BJ (cell line): Measurements from ENCODE around the gene MVK. TPM values are rescaled to one million over a fixed set of nuclear protein-coding genes. Genes with fewer than 3 reads are reported as not detected.

Experiments
- CTCF ChIA-PET: fragments of 350-600 bp; formaldehyde crosslinking; extraction: SDS; loops from one replicate; lab custom pipeline; 2021; ENCODE audit warnings: antibody characterized with exemption, inconsistent platforms; lab: Yijun Ruan, JAX
- POLR2A ChIA-PET: fragments of 300-600 bp; sonication (Branson Sonifier 250); formaldehyde crosslinking; extraction: SDS; loops from one replicate; lab custom pipeline; 2021; ENCODE audit warnings: antibody characterized with exemption; lab: Charles Lee
- DNase-seq: peaks from one replicate; pipeline ENCODE4 v3.0.0-alpha.2; 2011; ENCODE audit warnings: low read depth
- H3K27me3 ChIP-seq: 2 replicates; pipeline ENCODE4 v1.6.0; 2011; ENCODE audit warnings: low read length; ENCODE audit not compliant: control insufficient read depth, insufficient read depth
- H3K36me3 ChIP-seq: 2 replicates; pipeline ENCODE4 v1.5.1; 2011; ENCODE audit warnings: low read length; ENCODE audit not compliant: control insufficient read depth, insufficient read depth
- H3K4me3 ChIP-seq: 2 replicates; pipeline ENCODE4 v1.5.1; 2011; ENCODE audit warnings: low read depth, mild to moderate bottlenecking, control low read depth, low read length
- polyA plus RNA-seq: library from polyadenylated mRNA; depleted of rRNA; stranded (reverse); fragments of >200 nt; gene quantifications from 2 replicates; pipeline ENCODE4 v1.2.3, GENCODE V29; 2011
- TF ChIP-seq, protein P1 (sequence below): IDR thresholded peaks from 2 replicates; pipeline ENCODE4 v1.5.1; 2011; ENCODE audit warnings: low read depth, mild to moderate bottlenecking, control low read depth, inconsistent platforms, low read length, moderate library complexity; ENCODE audit not compliant: insufficient read depth

The MVK gene
- polyA plus RNA-seq, 1 experiment = 7.5 TPM

DNA sequence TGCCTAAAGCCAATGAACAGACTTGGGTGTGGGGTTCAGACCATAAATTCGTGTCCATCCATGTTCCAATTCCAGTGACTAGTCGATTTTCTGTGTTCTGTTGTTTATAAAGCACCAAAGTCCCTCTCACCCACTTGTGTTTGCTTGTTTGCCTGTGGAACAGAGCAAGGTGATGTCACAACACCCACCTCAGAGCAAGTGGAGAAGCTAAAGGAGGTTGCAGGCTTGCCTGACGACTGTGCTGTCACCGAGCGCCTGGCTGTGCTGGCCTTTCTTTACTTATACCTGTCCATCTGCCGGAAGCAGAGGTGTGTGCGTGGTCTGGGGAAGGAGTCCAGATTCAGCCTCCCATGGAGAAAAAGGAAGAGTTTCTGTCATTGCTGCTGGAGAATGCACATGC is 6.0 kb downstream of the MVK start:
- DNase-seq = no peak
- Histone ChIP-seq H3K4me3 (no peak overlapping the region), H3K36me3 (peaks cover 4% of the 10 kb centered on the region), H3K27me3 (no peaks in the 10 kb centered on the region)
- ChIA-PET CTCF (no interaction called here), POLR2A (no interaction called here)
- TF ChIP-seq, protein P1, sequence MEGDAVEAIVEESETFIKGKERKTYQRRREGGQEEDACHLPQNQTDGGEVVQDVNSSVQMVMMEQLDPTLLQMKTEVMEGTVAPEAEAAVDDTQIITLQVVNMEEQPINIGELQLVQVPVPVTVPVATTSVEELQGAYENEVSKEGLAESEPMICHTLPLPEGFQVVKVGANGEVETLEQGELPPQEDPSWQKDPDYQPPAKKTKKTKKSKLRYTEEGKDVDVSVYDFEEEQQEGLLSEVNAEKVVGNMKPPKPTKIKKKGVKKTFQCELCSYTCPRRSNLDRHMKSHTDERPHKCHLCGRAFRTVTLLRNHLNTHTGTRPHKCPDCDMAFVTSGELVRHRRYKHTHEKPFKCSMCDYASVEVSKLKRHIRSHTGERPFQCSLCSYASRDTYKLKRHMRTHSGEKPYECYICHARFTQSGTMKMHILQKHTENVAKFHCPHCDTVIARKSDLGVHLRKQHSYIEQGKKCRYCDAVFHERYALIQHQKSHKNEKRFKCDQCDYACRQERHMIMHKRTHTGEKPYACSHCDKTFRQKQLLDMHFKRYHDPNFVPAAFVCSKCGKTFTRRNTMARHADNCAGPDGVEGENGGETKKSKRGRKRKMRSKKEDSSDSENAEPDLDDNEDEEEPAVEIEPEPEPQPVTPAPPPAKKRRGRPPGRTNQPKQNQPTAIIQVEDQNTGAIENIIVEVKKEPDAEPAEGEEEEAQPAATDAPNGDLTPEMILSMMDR = no peak

DNA sequence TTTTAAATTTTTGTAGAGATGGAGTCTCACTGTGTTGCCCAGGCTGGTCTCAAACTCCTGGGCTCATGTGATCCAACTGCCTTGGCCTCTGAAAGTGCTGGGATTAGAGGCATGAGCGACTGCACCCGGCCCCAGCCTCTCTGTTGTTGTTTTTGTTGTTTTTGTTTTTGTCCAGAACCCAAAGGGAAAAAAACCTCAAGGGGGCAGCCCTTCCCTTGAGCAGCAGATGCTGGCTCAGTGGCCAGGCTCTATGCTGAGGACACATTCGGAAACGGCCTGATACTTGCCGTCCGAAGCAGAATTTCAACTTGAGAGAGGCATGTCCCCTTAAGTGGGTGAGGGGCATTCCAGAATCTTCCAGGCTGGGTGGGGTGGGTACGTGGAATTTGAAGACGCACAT is 6.7 kb downstream of the MVK start:
- Histone ChIP-seq H3K27me3 (no peaks in the 10 kb centered on the region), H3K36me3 (peaks cover 4% of the 10 kb centered on the region), H3K4me3 (no peak overlapping the region)
- TF ChIP-seq, protein P1 = no peak
- DNase-seq = no peak
- CTCF ChIA-PET = no interaction called here
- POLR2A ChIA-PET = no interaction called here

DNA sequence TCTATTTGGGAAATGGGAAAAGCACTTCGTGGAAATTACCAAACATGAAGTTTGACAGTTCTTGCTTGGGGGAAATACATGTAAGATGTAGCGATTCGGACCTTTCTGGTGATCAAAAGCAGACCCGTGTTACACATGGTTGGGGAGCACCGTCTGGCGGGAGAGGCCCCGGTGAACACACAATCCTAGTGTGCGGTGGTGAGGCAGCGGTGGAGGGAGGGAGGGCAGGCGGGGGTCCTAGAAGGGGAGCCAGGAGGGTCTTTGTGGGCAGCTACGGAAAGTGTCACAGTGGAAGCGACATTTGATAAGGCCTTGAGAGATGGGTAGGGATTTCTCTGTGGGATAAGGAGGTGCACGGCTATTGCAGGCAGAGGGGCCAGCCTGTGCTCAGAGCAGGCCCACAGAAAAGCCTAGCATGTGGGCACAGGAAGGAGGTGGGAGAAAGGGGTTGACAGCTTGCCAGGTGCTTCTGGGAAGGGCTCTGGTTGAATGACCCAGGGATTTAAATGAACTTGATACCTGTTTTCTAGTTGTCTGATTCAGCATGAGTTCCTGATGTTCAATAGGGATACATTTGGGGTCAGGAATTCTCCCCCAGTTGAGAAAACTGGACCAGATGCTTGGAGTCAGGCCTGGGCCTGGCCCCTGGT is 7.2 kb downstream of the MVK start:
- ChIA-PET POLR2A (no interaction called here), CTCF (interaction anchor here (3.2 kb wide), 1 partner anchor 16 kb away, joined by 19 read pairs; no protein-coding TSS in a partner anchor)
- DNase-seq = no peak
- Histone ChIP-seq H3K27me3 (no peaks in the 10 kb centered on the region), H3K4me3 (no peak overlapping the region), H3K36me3 (peaks cover 4% of the 10 kb centered on the region)
- TF ChIP-seq, protein P1 = no peak

DNA sequence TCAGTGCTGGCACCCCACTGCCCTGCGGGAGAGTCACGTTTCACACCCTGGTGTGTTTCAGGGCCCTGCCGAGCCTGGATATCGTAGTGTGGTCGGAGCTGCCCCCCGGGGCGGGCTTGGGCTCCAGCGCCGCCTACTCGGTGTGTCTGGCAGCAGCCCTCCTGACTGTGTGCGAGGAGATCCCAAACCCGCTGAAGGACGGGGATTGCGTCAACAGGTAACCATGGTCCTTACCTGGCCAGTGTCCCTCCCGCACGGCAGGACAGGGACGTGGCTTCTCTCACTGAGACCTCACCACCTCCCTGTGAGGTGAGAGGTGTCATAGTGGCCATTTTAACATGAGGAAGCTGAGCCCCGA is 7.7 kb downstream of the MVK start:
- POLR2A ChIA-PET = no interaction called here
- TF ChIP-seq, protein P1 = no peak
- no peak for DNase-seq
- CTCF ChIA-PET = interaction anchor here (3.2 kb wide), 1 partner anchor 16 kb away, joined by 19 read pairs; no protein-coding TSS in a partner anchor
- Histone ChIP-seq H3K36me3 (peaks cover 4% of the 10 kb centered on the region), H3K27me3 (no peaks in the 10 kb centered on the region), H3K4me3 (no peak overlapping the region)

DNA sequence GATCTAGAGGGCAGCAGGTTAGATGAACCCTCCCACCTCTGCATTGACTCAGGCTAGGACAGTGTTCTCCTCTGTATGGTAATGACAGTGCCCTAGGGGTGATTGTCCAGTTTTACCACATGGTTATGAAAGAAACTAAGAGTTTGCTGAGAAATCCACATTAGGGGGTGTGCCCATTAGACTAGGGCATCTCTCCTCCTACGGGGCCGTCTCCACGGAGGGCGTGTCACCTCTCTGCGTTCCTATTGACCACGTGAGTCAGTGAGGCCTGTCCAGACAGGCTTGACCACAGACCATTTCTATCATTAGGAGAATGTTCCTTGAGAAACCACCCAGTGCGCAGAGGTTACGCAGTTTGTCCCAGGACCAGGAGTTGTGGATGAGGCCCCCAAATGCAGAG is 8.3 kb downstream of the MVK start:
- H3K4me3 ChIP-seq = no peak overlapping the region
- CTCF ChIA-PET = interaction anchor here (3.2 kb wide), 1 partner anchor 15 kb away, joined by 19 read pairs; no protein-coding TSS in a partner anchor
- no peak for DNase-seq
- TF ChIP-seq, protein P1 = no peak
- H3K36me3 ChIP-seq = peaks cover 6% of the 10 kb centered on the region
- H3K27me3 ChIP-seq = no peaks in the 10 kb centered on the region
- POLR2A ChIA-PET = no interaction called here
